ENCODE measurements around the gene SPEF2.

GRCh38 chr5:35821513-35821912 is 203.8 kb downstream of the SPEF2 start:
- TF ChIP-seq, protein P1, sequence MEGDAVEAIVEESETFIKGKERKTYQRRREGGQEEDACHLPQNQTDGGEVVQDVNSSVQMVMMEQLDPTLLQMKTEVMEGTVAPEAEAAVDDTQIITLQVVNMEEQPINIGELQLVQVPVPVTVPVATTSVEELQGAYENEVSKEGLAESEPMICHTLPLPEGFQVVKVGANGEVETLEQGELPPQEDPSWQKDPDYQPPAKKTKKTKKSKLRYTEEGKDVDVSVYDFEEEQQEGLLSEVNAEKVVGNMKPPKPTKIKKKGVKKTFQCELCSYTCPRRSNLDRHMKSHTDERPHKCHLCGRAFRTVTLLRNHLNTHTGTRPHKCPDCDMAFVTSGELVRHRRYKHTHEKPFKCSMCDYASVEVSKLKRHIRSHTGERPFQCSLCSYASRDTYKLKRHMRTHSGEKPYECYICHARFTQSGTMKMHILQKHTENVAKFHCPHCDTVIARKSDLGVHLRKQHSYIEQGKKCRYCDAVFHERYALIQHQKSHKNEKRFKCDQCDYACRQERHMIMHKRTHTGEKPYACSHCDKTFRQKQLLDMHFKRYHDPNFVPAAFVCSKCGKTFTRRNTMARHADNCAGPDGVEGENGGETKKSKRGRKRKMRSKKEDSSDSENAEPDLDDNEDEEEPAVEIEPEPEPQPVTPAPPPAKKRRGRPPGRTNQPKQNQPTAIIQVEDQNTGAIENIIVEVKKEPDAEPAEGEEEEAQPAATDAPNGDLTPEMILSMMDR (IDR thresholded peaks at IDR 0.05), result no peak
- no peak for TF ChIP-seq POLR2AphosphoS5 (IDR thresholded peaks at IDR 0.05; ENCODE audit: low read depth, low read length)
